HUES48 (cell line): ENCODE measurements around the gene GUK1.

Experiments used
- H3K27ac ChIP-seq: one replicate; pipeline ENCODE4 v1.7.0; 2013; ENCODE audit warnings: low read depth, low read length, inconsistent platforms
- H3K27me3 ChIP-seq: 2 replicates; pipeline ENCODE4 v1.6.1; 2013; ENCODE audit warnings: mild to moderate bottlenecking, low read length; ENCODE audit not compliant: control insufficient read depth, insufficient read depth
- H3K36me3 ChIP-seq: 2 replicates; pipeline ENCODE4 v1.6.1; 2013; ENCODE audit warnings: low read length; ENCODE audit not compliant: control insufficient read depth, insufficient read depth
- H3K4me1 ChIP-seq: 2 replicates; pipeline ENCODE4 v1.6.1; 2013; ENCODE audit warnings: mild to moderate bottlenecking, low read length; ENCODE audit not compliant: control insufficient read depth, insufficient read depth
- H3K4me3 ChIP-seq: 2 replicates; pipeline ENCODE4 v1.5.1; 2013; ENCODE audit warnings: mild to moderate bottlenecking, low read depth, low read length
- H3K9ac ChIP-seq: 2 replicates; pipeline ENCODE4 v1.6.1; 2013; ENCODE audit warnings: mild to moderate bottlenecking, low read depth, low read length, moderate library complexity
- H3K9me3 ChIP-seq: 2 replicates; pipeline ENCODE4 v1.6.1; 2013; ENCODE audit warnings: low read length; ENCODE audit not compliant: control insufficient read depth, insufficient read depth

Gene GUK1

GRCh38 chr1:228174482-228175315, 34.6 kb downstream of the GUK1 start:
- Histone ChIP-seq H3K4me3 (peak overlapping the region; percentile 4; the same call in 1 of the 2 replicates), H3K4me1 (no peaks in the 10 kb centered on the region), H3K9ac (no peak overlapping the region), H3K27me3 (no peaks in the 10 kb centered on the region), H3K36me3 (no peaks in the 10 kb centered on the region), H3K9me3 (no peaks in the 10 kb centered on the region), H3K27ac (no peak overlapping the region)

DNA sequence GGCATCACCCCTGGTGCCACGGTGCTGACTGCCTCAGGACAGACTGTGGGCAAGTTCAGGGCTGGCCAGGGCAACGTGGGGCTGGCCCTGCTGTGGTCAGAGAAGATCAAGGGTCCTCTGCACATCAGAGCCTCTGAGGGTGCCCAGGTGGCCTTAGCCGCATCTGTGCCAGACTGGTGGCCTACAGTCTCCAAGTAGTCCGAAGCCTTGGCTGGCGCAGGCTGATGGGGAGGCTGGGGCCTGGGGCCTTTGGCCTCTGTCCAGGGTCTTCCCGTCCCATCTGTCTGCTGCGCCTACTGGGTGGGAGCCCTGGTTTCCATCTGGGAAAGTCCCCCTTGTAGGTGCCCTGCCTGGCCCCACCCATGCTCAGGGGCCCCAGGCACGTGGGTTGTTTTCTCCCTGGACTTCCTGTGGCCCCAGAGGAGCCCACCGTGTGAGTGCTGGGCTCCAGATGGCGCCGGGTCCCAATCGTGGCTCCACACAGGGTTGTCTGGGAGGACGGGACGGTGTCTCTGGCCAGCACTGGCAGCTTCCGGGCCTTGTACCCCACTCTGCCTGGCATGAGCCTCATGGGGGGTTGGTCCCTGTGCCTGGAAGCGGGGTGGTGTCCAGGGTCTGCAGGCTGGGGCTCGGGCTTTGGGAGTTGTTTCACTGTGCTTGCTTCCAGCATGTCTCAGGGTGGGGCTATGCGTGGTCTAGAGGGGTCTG, 35.4 kb downstream of the GUK1 start:
- Histone ChIP-seq H3K27me3 (no peaks in the 10 kb centered on the region), H3K4me3 (no peak overlapping the region), H3K9me3 (no peaks in the 10 kb centered on the region), H3K36me3 (no peaks in the 10 kb centered on the region), H3K4me1 (no peaks in the 10 kb centered on the region), H3K9ac (no peak overlapping the region), H3K27ac (no peak overlapping the region)

- Histone ChIP-seq H3K9ac (no peak overlapping the region), H3K27ac (no peak overlapping the region), H3K27me3 (no peaks in the 10 kb centered on the region), H3K36me3 (no peaks in the 10 kb centered on the region), H3K4me1 (no peaks in the 10 kb centered on the region), H3K9me3 (no peaks in the 10 kb centered on the region), H3K4me3 (no peak overlapping the region)
Measured at GRCh38 chr1:228176024-228176395, 35.9 kb downstream of the GUK1 start.

DNA sequence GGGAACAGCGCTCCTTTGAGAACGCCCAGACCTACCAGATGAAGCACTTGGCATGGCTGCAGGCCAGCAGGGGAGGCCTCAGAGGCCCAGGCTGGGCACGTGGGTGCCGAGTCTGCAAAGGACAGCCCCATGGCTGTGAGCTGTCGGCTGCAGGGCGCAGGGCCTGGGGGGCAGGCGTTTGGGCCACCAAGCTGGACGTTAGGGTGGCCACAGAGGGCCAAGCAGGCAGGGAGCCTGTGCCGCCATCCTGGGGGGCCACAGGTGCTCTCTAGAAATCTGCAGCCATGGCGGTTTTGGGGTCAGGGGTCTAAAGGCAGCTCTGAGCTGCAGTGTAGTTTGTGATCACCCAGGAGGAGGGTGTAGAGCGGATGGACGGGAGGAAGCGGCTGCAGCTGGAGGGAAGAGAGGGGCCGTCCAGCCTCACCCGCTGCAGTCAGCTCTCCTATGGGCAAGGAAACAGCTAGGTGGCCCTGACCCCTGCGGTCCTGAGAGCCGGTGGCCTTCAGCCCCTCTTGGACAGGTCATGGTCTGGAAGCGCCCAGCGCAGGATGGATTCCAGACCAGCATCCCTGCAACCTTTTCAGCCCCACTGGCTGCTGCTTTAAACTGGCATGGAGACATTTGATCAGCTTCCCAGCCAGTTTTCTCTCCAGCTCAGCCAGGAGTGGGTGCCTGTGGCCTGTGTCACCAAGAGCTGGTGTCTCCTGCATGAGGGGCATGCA, 36.5 kb downstream of the GUK1 start:
- Histone ChIP-seq H3K4me1 (no peaks in the 10 kb centered on the region), H3K27ac (no peak overlapping the region), H3K27me3 (no peaks in the 10 kb centered on the region), H3K9ac (no peak overlapping the region), H3K36me3 (no peaks in the 10 kb centered on the region), H3K4me3 (no peak overlapping the region), H3K9me3 (no peaks in the 10 kb centered on the region)

DNA sequence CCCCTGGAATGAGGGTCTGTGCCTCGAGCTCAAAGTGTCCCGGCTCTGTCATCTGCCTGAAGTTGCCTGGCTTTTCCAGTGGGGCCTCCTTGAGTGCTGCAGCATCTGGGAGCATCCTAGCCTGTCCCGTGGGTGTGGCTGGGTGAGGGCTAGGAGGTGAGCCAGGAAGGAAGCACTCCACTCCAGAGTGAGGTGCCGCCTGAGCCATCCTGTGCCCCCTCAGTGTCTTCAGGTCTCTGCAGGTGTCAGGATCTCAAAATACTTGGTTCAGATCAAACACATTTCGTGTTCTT, 37.0 kb downstream of the GUK1 start:
- Histone ChIP-seq H3K27ac (no peak overlapping the region), H3K4me3 (no peak overlapping the region), H3K27me3 (no peaks in the 10 kb centered on the region), H3K36me3 (no peaks in the 10 kb centered on the region), H3K9ac (no peak overlapping the region), H3K4me1 (no peaks in the 10 kb centered on the region), H3K9me3 (no peaks in the 10 kb centered on the region)

DNA sequence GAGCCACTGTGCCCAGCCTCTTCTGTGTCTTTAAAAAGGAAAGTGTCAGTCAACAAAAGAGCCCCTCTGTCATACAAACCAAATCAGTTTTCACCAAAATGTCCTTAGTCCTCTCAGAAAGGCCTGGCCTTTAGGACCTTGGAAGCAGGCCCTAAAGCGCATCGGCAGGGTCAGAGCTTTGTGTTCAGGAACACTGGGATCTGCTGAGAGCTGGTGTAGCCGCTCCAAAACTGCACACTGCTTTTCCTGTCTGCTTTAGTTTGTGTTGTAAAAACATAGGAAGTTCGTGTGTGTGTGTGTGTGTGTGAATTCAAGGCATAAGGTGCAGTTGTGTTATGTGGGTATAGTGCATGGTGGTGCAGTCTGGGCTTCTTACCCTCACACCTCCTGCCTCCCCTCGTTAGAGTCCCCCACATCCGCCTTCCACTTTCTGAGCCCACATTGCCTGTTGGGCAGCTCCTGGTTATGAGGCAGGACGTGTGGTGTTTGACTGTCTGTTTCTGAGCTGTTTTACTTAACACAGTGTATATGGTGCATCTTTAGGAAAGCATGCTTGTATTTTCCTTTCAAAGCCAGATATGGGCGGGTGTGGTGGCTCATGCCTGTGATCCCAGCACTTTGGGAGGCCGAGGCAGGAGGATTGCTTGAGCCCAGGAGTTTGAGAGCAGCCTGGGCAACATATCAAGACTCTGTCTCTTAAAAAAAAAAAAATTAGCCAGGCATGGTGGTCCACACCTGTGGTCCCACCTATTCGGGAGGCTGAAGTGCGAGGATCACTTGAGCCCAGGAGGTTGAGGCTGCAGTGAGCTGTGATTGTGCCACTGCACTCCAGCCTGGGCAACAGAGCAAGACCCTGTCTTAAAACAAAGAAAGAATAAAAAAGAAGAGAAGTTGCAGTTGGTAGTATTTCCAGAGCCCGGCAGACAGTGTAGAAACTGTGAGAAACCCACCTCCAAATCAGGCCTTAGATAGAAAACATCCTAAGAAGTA, 37.9 kb downstream of the GUK1 start:
- Histone ChIP-seq H3K27ac (no peak overlapping the region), H3K4me1 (no peaks in the 10 kb centered on the region), H3K4me3 (no peak overlapping the region), H3K27me3 (no peaks in the 10 kb centered on the region), H3K36me3 (no peaks in the 10 kb centered on the region), H3K9me3 (no peaks in the 10 kb centered on the region), H3K9ac (no peak overlapping the region)

DNA sequence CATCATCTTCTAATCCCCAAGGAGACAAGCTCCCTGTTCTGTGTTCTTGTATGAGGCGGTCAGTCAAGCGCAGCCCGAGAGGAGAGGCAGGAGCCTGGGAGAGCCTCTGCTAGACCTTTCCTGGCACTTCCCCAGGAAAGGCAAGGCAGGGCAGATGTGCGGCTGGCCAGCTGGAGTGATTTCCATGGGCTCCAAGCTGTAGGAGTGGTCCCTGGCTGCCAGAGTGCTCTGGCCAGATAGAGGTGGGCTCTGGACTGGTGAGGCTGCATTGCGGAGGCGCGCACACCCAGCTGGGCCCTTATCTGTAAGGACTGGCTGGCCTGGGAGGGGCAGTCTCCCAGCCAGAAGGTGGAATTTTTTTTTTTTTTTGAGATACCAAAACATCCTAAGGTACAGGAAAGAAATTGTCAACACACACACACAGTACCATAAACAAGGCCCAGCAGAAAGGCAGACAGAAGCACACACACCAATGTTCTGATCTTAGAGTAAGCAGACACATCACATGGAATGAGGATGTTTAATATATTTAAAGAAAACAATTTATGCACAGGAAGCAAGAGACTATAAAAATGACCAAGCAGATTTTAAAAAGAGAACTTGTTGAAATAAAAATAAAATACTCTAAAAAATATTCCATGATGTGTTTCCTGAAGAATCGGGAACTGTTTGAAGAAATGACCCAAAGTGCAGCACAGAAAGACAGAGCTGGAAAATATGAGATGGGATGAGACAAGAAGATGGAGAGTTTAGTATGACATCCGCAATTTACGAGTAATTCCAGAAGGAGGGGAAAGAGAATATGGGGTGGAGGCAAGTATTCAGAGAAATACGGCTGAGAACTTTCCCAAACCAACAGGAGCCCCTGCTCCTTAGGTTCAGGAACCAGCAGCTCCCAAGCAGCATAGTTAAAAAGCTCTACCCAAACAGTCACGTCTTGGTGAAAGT, 38.9 kb downstream of the GUK1 start:
- H3K27me3 ChIP-seq: no peaks in the 10 kb centered on the region
- H3K9me3 ChIP-seq: no peaks in the 10 kb centered on the region
- no peaks in the 10 kb centered on the region for H3K36me3 ChIP-seq
- H3K27ac ChIP-seq: no peak overlapping the region
- no peak overlapping the region for H3K9ac ChIP-seq
- H3K4me3 ChIP-seq: no peak overlapping the region
- H3K4me1 ChIP-seq: no peaks in the 10 kb centered on the region

DNA sequence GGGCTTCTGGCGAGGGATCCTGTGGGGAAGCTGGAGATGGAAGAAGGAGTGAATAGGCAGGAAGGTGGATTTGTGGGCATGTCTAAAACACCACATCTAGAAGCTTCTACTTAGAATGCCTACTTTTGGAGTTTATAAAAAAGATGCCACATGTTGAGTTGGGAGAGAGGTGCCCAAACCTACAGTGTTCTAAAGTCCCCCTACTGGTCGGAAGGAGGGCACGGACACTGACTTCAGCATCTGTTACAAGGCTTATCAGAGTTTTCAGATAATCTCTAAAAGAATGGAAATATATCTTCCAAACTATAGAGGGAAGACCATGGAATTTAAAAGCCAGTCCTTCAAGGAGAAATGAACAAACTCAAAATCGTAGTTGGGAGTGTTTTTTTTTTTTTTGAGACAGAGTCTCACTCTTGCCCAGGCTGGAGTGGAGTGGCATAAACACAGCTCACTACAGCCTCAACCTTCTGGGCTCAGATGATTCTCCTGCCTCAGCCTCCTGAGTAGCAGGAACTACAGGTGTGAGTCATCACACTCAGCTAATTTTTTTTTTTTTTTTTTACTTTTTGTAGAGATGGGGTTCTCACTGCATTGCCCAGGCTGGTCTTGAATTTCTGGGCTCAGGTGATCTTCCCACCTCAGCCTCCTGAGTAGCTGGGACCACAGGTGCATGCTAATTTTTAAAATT, 40.3 kb downstream of the GUK1 start:
- no peaks in the 10 kb centered on the region for H3K4me1 ChIP-seq

GRCh38 chr1:228180959-228181644, 41.0 kb downstream of the GUK1 start:
- Histone ChIP-seq H3K4me3 (no peak overlapping the region), H3K9me3 (no peaks in the 10 kb centered on the region), H3K4me1 (no peaks in the 10 kb centered on the region), H3K9ac (no peak overlapping the region), H3K36me3 (no peaks in the 10 kb centered on the region), H3K27me3 (no peaks in the 10 kb centered on the region), H3K27ac (no peak overlapping the region)

More for the DNA sequence above, 40.3 kb downstream of the GUK1 start:
- Histone ChIP-seq H3K27ac (no peak overlapping the region), H3K4me3 (no peak overlapping the region), H3K9ac (no peak overlapping the region), H3K27me3 (no peaks in the 10 kb centered on the region), H3K9me3 (no peaks in the 10 kb centered on the region), H3K36me3 (no peaks in the 10 kb centered on the region)
